ENCODE measurements around the gene LAMA4. TPM values are rescaled to one million over a fixed set of nuclear protein-coding genes. Genes with fewer than 3 reads are reported as not detected.

The LAMA4 gene
- total and polyA plus RNA-seq, 8 donors, result 9.7 to 324 (median 43.9) TPM

DNA sequence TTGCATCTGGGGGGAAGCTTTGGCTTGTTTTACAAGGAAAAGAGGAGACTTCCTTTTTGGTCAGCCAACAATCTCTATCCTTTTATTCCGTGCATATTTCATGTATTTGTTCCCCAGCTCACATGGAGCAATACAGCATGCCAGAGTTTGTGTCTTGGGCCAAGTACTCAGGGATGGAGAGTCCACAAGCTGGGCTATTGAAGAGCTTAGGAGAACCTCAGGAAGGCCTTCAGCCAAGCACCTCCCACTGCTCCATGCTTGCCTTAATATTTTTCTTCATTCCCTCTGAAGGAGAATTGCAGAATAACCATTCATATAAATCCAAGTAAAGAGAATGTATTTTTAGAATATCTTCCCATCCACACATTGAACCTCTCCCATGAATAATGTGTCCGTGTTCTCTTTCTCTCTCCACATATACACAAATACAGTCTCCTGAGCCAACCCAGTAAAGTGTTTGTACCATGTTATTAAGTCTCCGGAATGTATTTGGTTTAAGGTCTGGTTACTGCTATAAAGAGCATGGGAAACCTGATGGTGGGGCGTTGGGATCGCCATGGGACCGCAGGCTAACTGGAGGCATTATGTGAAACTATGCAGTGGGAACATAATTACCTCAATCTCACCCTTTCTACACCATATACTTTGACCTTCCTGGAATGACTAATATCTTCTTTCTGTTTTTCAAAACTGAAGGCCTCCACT lies 3.0 kb downstream of the LAMA4 start:
- Histone ChIP-seq H3K4me1 (peaks cover 0 to 44% (median 23%) of the 10 kb centered on the region in 4 donors), H3K9me3 (no peaks in the 10 kb centered on the region), H3K4me3 (peak overlapping the region; percentile 56 to 70 (median 62)), H3K36me3 (no peaks in the 10 kb centered on the region), H3K27me3 (peaks cover 0 to 17% (median 9%) of the 10 kb centered on the region in 3 donors), H3K27ac (peak overlapping the region; percentile 45 to 89 (median 87))
- TF ChIP-seq POLR2A (IDR thresholded peaks at IDR 0.05) (no peak), POLR2AphosphoS5 (IDR thresholded peaks at IDR 0.05) (no peak), CTCF (IDR thresholded peaks at IDR 0.05) (no peak), EP300 (IDR thresholded peaks at IDR 0.05) (no peak)
- intact Hi-C loops (cut with DNase I; ENCODE audit: low total_unique reads), result no loop called here
- WGBS, 5 donors, result 58 to 76% (median 70%) methylated on average over 6 of the region's 6 CpGs
- DNase-seq, result peak in 1 of 2 donors; percentile 84

GRCh38 chr6:112249489-112249888 lies 4.9 kb downstream of the LAMA4 start:
- Histone ChIP-seq H3K4me3 (peak overlapping the region in 1 of 4 donors; percentile 6), H3K27me3 (peaks cover 0 to 15% (median 9%) of the 10 kb centered on the region in 3 donors), H3K4me1 (peaks cover 0 to 57% (median 27%) of the 10 kb centered on the region in 4 donors), H3K27ac (peak overlapping the region in 3 of 5 donors; percentile 87 to 89 (median 87)), H3K9me3 (no peaks in the 10 kb centered on the region), H3K36me3 (no peaks in the 10 kb centered on the region)
- WGBS, 5 donors, result 57 to 82% (median 73%) methylated on average over 4 of the region's 4 CpGs
- intact Hi-C loops (cut with DNase I; ENCODE audit: low total_unique reads), result no loop called here
- no peak for TF ChIP-seq POLR2AphosphoS5 (IDR thresholded peaks at IDR 0.05)
- TF ChIP-seq CTCF (IDR thresholded peaks at IDR 0.05), result no peak
- no peak for TF ChIP-seq EP300 (IDR thresholded peaks at IDR 0.05)
- TF ChIP-seq POLR2A (IDR thresholded peaks at IDR 0.05), result no peak
- DNase-seq, result no peak

- intact Hi-C loops (cut with DNase I; ENCODE audit: low total_unique reads), result no loop called here
- H3K4me3 ChIP-seq, result peak overlapping the region in 1 of 4 donors; percentile 5
- peak overlapping the region; percentile 31 to 89 (median 87) for H3K27ac ChIP-seq
- 68 to 89% (median 84%) methylated on average over 5 of the region's 5 CpGs for WGBS, 5 donors
- no peak for DNase-seq
- H3K9me3 ChIP-seq, result no peaks in the 10 kb centered on the region
- no peaks in the 10 kb centered on the region for H3K27me3 ChIP-seq
- no peaks in the 10 kb centered on the region for H3K36me3 ChIP-seq
- TF ChIP-seq POLR2AphosphoS5 (IDR thresholded peaks at IDR 0.05), result no peak
- no peak for TF ChIP-seq CTCF (IDR thresholded peaks at IDR 0.05)
- no peak for TF ChIP-seq POLR2A (IDR thresholded peaks at IDR 0.05)
- no peak for TF ChIP-seq EP300 (IDR thresholded peaks at IDR 0.05)
- H3K4me1 ChIP-seq, result peaks cover 0 to 76% (median 34%) of the 10 kb centered on the region in 4 donors
These were observed 7.1 kb downstream of the LAMA4 start for GRCh38 chr6:112247275-112247674.

DNA sequence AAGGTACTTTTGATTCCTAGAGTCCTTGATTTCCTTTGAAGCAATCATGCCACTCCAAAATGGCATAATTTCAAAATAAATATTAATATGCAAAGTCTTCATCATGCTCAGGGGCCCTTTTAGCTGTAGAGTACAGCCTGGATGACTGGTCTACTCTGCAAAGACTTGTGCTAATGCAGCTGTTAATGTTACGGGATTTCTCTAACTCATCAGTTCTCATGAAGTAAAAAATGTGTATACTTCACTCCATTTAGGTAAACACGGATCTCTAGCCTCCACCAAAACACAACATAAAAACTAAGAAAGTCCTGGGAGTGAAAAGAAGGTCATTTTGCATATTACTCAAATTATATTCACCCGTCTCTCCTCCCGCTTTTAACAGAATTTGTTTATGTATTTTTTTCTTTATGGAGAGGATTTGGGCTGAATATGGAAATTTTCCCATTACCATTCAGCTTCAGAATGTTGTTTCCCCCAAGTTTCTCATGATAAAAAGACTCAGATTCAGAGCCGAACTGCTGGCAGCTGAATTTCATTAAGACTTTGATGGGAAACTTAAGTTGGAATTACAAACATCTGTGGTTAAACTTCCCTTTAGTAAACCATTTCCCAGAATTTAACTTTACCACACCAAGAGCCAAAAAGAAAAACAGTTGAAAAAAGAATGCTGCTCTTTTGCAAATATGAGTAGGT lies 8.7 kb downstream of the LAMA4 start:
- H3K9me3 ChIP-seq, result no peaks in the 10 kb centered on the region
- peaks cover 0 to 87% (median 37%) of the 10 kb centered on the region in 4 donors for H3K4me1 ChIP-seq
- H3K27me3 ChIP-seq, result no peaks in the 10 kb centered on the region
- DNase-seq, result peak in 1 of 2 donors; percentile 80
- H3K4me3 ChIP-seq, result no peak overlapping the region
- intact Hi-C loops (cut with DNase I; ENCODE audit: low total_unique reads), result no loop called here
- H3K27ac ChIP-seq, result peak overlapping the region in 4 of 5 donors; percentile 38 to 89 (median 87)
- 53 to 76% (median 61%) methylated on average over 5 of the region's 5 CpGs for WGBS, 5 donors
- TF ChIP-seq POLR2A (IDR thresholded peaks at IDR 0.05) (no peak), EP300 (IDR thresholded peaks at IDR 0.05) (no peak), CTCF (IDR thresholded peaks at IDR 0.05) (no peak), POLR2AphosphoS5 (IDR thresholded peaks at IDR 0.05) (no peak)
- H3K36me3 ChIP-seq, result no peaks in the 10 kb centered on the region
